Sigmoid colon (tissue), 7 donors: Measurements from ENCODE around the gene LRCH1. TPM values are rescaled to one million over a fixed set of nuclear protein-coding genes. Genes with fewer than 3 reads are reported as not detected.

ENCODE experiments used
- DNase-seq: peaks from one replicate; pipeline ENCODE4 v3.0.0-alpha.2; 2019
- H3K27ac ChIP-seq, 4 donors: fragments of 200-600 bp; sonication (generic); one replicate each; pipeline ENCODE4 v1.5.1; 2016 to 2019; ENCODE audit warnings: mild to moderate bottlenecking in 1 of 4
- H3K27me3 ChIP-seq, 3 donors: fragments of 200-600 bp; sonication (generic); one replicate each; pipeline ENCODE4 v1.5.1; 2019; ENCODE audit warnings: mild to moderate bottlenecking in 1 of 3
- H3K36me3 ChIP-seq, 4 donors: fragments of 200-600 bp; sonication (generic); one replicate each; pipeline ENCODE4 v1.5.1; 2016 to 2019
- H3K4me1 ChIP-seq, 4 donors: fragments of 200-600 bp; sonication (generic); one replicate each; pipeline ENCODE4 v1.5.1; 2017 to 2019
- H3K4me3 ChIP-seq, 4 donors: fragments of 200-600 bp; sonication (generic); one replicate each; pipeline ENCODE4 v1.5.1; 2017 to 2019; ENCODE audit warnings: mild to moderate bottlenecking in 2 of 4, moderate library complexity in 1 of 4
- H3K9me3 ChIP-seq, 4 donors: fragments of 200-600 bp in 3 of 4; sonication (generic) in 3 of 4; one replicate each; pipeline versions ENCODE4 v1.5.1 to v1.6.1; 2013 to 2019
- EP300 ChIP-seq, 4 donors: sonication (generic); formaldehyde crosslinking; IDR thresholded peaks; one replicate each; pipeline ENCODE4 v1.6.1; 2017; ENCODE audit warnings: antibody characterized with exemption in 4 of 4
- POLR2A ChIP-seq, 2 donors: fragments of 450-650 bp; IDR thresholded peaks; one replicate each; pipeline ENCODE4 v1.6.1; 2016; ENCODE audit warnings: antibody characterized with exemption in 2 of 2, mild to moderate bottlenecking in 2 of 2, moderate library complexity in 2 of 2
- POLR2AphosphoS5 ChIP-seq, 4 donors: sonication (generic); formaldehyde crosslinking; IDR thresholded peaks; one replicate each; pipeline ENCODE4 v1.6.1; 2017; ENCODE audit warnings: antibody characterized with exemption in 4 of 4
- WGBS, 2 donors: extraction: QIAGEN DNeasy Blood & Tissue Kit; methylation state at CpG; one replicate each; pipeline ENCODE4 v1.1.7; 2013; 5-methylcytosine and 5-hydroxymethylcytosine counted together
- intact Hi-C: fragments of 100-400 bp; cut with DNase I; formaldehyde crosslinking; loops from one replicate; pipeline ENCODE4 v1.15.1; 2023
- polyA plus RNA-seq, 3 donors: library from polyadenylated mRNA; stranded (reverse); fragments of 200-250 nt; gene quantifications; one replicate each; pipeline ENCODE4 v1.2.3, GENCODE V29; 2013
- total RNA-seq, 4 donors: library from RNA; depleted of rRNA; stranded (reverse); fragments of >200 nt; gene quantifications; one replicate each; pipeline ENCODE4 v1.1.0, GENCODE V29; 2016
- TF ChIP-seq, protein P1 (sequence below), 4 experiments: fragments of 450-650 bp in 3 of 4; fragments of 200-600 bp in 1 of 4; IDR thresholded peaks; one replicate each; pipeline ENCODE4 v1.5.1; 2016 to 2019; ENCODE audit warnings: antibody characterized with exemption in 4 of 4, mild to moderate bottlenecking in 3 of 4, moderate library complexity in 2 of 4
- donor health status: healthy with polysubstance abuse.
- donor health status: Bipolar disorder and iron deficiency.
- donor health status: healthy.

The LRCH1 gene
- total and polyA plus RNA-seq, 7 donors = 4.2 to 54.0 (median 32.4) TPM

DNA sequence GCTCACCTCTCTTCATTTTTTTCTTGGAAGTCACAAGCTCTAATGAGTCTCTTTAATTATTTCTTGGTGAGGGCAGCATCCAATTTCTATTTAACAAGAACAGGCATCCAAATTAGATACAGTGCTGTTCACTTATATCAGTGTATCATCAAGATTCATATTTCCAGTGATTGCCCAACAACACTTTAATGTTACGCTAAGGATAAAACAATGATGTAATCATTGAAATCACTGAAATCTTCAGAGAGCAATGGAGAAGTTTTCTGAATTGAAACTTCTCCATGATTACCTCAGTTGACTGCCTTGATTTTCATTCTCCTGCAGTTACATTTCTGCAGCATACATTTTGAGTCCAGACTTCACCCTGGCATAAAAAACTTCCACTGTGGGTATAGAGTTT lies 17.1 kb upstream of the LRCH1 start:
- WGBS, 2 donors = 87 to 93% methylated on average over 1 of the region's 1 CpG
- no peak for DNase-seq
- H3K27me3 ChIP-seq = no peaks in the 10 kb centered on the region
- no peak overlapping the region for H3K4me3 ChIP-seq
- H3K36me3 ChIP-seq = no peaks in the 10 kb centered on the region
- intact Hi-C loops = loop anchor here (5.0 kb wide), 1 partner anchor 34 kb away; no protein-coding TSS in a partner anchor
- TF ChIP-seq POLR2A (IDR thresholded peaks at IDR 0.05) (no peak), POLR2AphosphoS5 (IDR thresholded peaks at IDR 0.05) (no peak), EP300 (IDR thresholded peaks at IDR 0.05) (no peak)
- TF ChIP-seq, protein P1, sequence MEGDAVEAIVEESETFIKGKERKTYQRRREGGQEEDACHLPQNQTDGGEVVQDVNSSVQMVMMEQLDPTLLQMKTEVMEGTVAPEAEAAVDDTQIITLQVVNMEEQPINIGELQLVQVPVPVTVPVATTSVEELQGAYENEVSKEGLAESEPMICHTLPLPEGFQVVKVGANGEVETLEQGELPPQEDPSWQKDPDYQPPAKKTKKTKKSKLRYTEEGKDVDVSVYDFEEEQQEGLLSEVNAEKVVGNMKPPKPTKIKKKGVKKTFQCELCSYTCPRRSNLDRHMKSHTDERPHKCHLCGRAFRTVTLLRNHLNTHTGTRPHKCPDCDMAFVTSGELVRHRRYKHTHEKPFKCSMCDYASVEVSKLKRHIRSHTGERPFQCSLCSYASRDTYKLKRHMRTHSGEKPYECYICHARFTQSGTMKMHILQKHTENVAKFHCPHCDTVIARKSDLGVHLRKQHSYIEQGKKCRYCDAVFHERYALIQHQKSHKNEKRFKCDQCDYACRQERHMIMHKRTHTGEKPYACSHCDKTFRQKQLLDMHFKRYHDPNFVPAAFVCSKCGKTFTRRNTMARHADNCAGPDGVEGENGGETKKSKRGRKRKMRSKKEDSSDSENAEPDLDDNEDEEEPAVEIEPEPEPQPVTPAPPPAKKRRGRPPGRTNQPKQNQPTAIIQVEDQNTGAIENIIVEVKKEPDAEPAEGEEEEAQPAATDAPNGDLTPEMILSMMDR (IDR thresholded peaks at IDR 0.05) = no peak
- H3K4me1 ChIP-seq = peaks cover 0 to 12% (median 9%) of the 10 kb centered on the region in 4 donors
- no peak overlapping the region for H3K27ac ChIP-seq
- no peaks in the 10 kb centered on the region for H3K9me3 ChIP-seq

DNA sequence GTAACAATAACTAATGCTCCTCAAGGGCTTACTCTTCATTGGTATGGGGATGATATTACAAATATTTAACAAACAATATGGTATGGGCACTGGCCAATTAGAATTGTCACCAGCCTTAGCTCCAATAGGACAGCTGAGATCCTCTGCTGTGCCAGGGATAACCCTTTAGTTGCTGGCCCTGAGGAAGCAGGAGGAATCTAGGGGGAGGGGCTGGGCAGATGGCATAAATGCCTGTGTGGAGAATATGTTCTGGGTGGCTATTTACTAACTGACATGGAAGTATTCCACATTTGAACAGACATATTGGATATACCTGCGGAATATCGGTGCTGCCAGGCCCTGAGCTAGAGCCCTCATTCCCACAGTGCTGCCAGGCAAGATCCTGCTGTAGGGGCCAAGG lies 16.6 kb upstream of the LRCH1 start:
- H3K27me3 ChIP-seq = no peaks in the 10 kb centered on the region
- no peaks in the 10 kb centered on the region for H3K36me3 ChIP-seq
- TF ChIP-seq EP300 (IDR thresholded peaks at IDR 0.05) (no peak), POLR2A (IDR thresholded peaks at IDR 0.05) (no peak)
- no peaks in the 10 kb centered on the region for H3K9me3 ChIP-seq
- WGBS, 2 donors = 98 to 100% methylated on average over 2 of the region's 2 CpGs
- peaks cover 0 to 7% (median 4%) of the 10 kb centered on the region in 4 donors for H3K4me1 ChIP-seq
- H3K27ac ChIP-seq = no peak overlapping the region
- intact Hi-C loops = loop anchor here (5.0 kb wide), 1 partner anchor 34 kb away; no protein-coding TSS in a partner anchor
- no peak overlapping the region for H3K4me3 ChIP-seq
- no peak for DNase-seq

DNA sequence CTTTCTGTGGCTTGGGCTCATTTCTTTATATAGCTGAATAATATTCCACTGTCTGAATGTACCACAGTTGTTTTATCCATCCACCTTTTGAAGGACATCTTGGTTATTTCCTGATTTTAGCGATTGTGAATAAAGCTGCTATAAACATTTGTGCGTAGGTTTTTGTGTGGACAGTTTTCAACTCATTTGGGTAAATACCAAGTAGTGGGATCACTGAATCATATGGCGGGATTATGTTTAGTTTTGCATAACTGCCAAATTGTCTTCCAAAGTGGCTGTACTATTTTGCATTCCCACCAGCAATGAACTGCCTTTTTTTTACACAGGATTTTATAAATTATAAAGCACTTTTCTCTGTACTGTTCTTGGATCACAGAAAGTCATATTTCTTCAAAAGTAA lies 13.7 kb upstream of the LRCH1 start:
- TF ChIP-seq, protein P1 (IDR thresholded peaks at IDR 0.05) = no peak
- TF ChIP-seq POLR2AphosphoS5 (IDR thresholded peaks at IDR 0.05) (no peak), POLR2A (IDR thresholded peaks at IDR 0.05) (no peak), EP300 (IDR thresholded peaks at IDR 0.05) (no peak)
- H3K9me3 ChIP-seq = no peaks in the 10 kb centered on the region
- H3K27me3 ChIP-seq = no peaks in the 10 kb centered on the region
- intact Hi-C loops = loop anchor here (5.0 kb wide), 1 partner anchor 37 kb away; no protein-coding TSS in a partner anchor
- 86 to 91% methylated on average over 3 of the region's 3 CpGs for WGBS, 2 donors
- no peak for DNase-seq
- H3K4me3 ChIP-seq = no peak overlapping the region
- no peak overlapping the region for H3K27ac ChIP-seq
- H3K4me1 ChIP-seq = no peaks in the 10 kb centered on the region
- H3K36me3 ChIP-seq = no peaks in the 10 kb centered on the region

DNA sequence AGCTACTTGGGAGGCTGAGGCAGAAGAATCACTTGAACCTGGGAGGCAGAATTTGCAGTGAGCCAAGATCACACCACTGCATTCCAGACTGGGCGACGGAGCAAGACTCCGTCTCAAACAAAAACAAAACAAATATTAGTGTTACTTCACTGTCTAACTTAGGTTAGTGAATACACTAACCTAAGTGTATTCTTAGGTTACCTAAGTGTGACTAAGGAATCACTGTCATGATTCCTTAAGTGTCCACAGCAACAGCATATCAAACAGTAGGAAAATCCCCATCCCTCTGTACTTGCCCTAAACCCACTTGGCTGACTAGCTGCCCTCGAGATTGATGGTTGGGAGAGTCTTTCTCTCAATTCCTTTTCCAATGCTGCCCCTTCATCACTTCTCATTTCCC lies 11.8 kb upstream of the LRCH1 start:
- Histone ChIP-seq H3K4me3 (no peak overlapping the region), H3K27me3 (no peaks in the 10 kb centered on the region), H3K9me3 (no peaks in the 10 kb centered on the region), H3K27ac (no peak overlapping the region), H3K36me3 (no peaks in the 10 kb centered on the region), H3K4me1 (no peaks in the 10 kb centered on the region)
- DNase-seq = no peak
- intact Hi-C loops = no loop called here
- TF ChIP-seq EP300 (IDR thresholded peaks at IDR 0.05) = no peak
- TF ChIP-seq, protein P1 (IDR thresholded peaks at IDR 0.05) = no peak
- TF ChIP-seq POLR2AphosphoS5 (IDR thresholded peaks at IDR 0.05) = no peak
- no peak for TF ChIP-seq POLR2A (IDR thresholded peaks at IDR 0.05)
- WGBS, 2 donors = 92 to 95% methylated on average over 4 of the region's 4 CpGs

DNA sequence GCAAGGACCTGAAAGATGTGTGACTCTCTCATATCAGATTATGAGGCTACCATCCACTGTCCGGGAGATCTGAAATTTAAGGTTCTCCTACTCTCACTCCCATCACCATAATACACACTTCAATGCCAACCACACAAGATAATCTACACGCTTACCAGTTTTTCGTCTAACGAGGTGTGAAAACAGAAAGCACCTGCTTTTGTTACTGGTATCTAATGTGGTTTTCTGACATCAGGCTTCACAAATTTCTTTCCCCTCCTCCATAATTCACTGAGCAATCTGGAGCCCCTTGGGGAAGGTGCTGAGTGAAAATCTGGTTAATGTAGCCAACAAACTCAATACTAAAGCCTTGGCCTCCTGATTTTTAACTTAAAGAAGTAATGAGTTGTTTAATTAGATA lies 10.1 kb upstream of the LRCH1 start:
- Histone ChIP-seq H3K36me3 (no peaks in the 10 kb centered on the region), H3K27ac (no peak overlapping the region), H3K27me3 (no peaks in the 10 kb centered on the region), H3K9me3 (no peaks in the 10 kb centered on the region), H3K4me3 (no peak overlapping the region), H3K4me1 (no peaks in the 10 kb centered on the region)
- TF ChIP-seq EP300 (IDR thresholded peaks at IDR 0.05) (no peak), POLR2AphosphoS5 (IDR thresholded peaks at IDR 0.05) (no peak), POLR2A (IDR thresholded peaks at IDR 0.05) (no peak)
- TF ChIP-seq, protein P1 (IDR thresholded peaks at IDR 0.05) = no peak
- no peak for DNase-seq
- 67 to 97% methylated on average over 4 of the region's 4 CpGs for WGBS, 2 donors
- intact Hi-C loops = no loop called here
